Gastroesophageal sphincter (tissue), 4 donors: ENCODE data around the gene SLC12A6. TPM values are rescaled to one million over a fixed set of nuclear protein-coding genes. Genes with fewer than 3 reads are reported as not detected.
A peak's percentile ranks its signal among the peaks of the same experiment; 100 is the strongest.

Experiments used
- ATAC-seq: fragments of 150-250 bp; one replicate; pipeline ENCODE4 v1.9.1; 2016; ENCODE audit warnings: mild to moderate bottlenecking, moderate library complexity
- H3K27ac ChIP-seq, 4 donors: fragments of 200-600 bp; sonication (generic) in 3 of 4; 1 replicate in 3 of 4; 2 replicates in 1 of 4; pipeline ENCODE4 v1.5.1; 2016 to 2019
- H3K27me3 ChIP-seq: fragments of 200-600 bp; sonication (generic); one replicate; pipeline ENCODE4 v1.5.1; 2019
- H3K36me3 ChIP-seq, 2 donors: fragments of 200-600 bp; sonication (generic); one replicate each; pipeline ENCODE4 v1.5.1; 2019; ENCODE audit warnings: control low read depth in 1 of 2
- H3K4me1 ChIP-seq, 3 donors: fragments of 200-600 bp; sonication (generic); 1 replicate in 2 of 3; 2 replicates in 1 of 3; pipeline ENCODE4 v1.5.1; 2016 to 2019; ENCODE audit warnings: control low read depth in 2 of 3
- H3K4me3 ChIP-seq, 2 donors: fragments of 200-600 bp; sonication (generic); one replicate each; pipeline ENCODE4 v1.5.1; 2019; ENCODE audit warnings: mild to moderate bottlenecking in 1 of 2, moderate library complexity in 1 of 2
- H3K9me3 ChIP-seq, 3 donors: fragments of 200-600 bp; sonication (generic); one replicate each; pipeline ENCODE4 v1.5.1; 2017 to 2019; ENCODE audit warnings: control low read depth in 2 of 3
- CTCF ChIP-seq, 4 experiments: fragments of 200-600 bp in 2 of 4; fragments of 450-650 bp in 2 of 4; sonication (generic) in 1 of 4; IDR thresholded peaks; one replicate each; pipeline ENCODE4 v1.5.1; 2017 to 2019; ENCODE audit warnings: antibody characterized with exemption in 4 of 4, mild to moderate bottlenecking in 2 of 4, moderate library complexity in 2 of 4
- EP300 ChIP-seq: sonication (generic); formaldehyde crosslinking; IDR thresholded peaks from one replicate; pipeline ENCODE4 v1.6.1; 2017; ENCODE audit warnings: antibody characterized with exemption, mild to moderate bottlenecking
- POLR2A ChIP-seq, 2 donors: fragments of 450-650 bp; IDR thresholded peaks; one replicate each; pipeline ENCODE4 v1.6.1; 2017; ENCODE audit warnings: antibody characterized with exemption in 2 of 2, mild to moderate bottlenecking in 2 of 2, moderate library complexity in 1 of 2
- POLR2AphosphoS5 ChIP-seq: sonication (generic); formaldehyde crosslinking; IDR thresholded peaks from one replicate; pipeline ENCODE4 v1.6.1; 2017; ENCODE audit warnings: antibody characterized with exemption
- WGBS, 2 donors: methylation state at CpG; one replicate each; pipeline ENCODE4 v1.1.5; 2018; ENCODE audit warnings: low coverage in 1 of 2; 5-methylcytosine and 5-hydroxymethylcytosine counted together
- total RNA-seq, 4 donors: library from RNA; depleted of rRNA; stranded (reverse); fragments of >200 nt; gene quantifications; one replicate each; pipeline ENCODE4 v1.1.0, GENCODE V29; 2016

Gene SLC12A6
- total RNA-seq, 4 donors from 2014 or later: 12.0 to 19.0 (median 15.7) TPM

GRCh38 chr15:34301058-34301457 lies 36.5 kb downstream of the SLC12A6 start:
- WGBS, 2 donors: no CpG with 5 or more reads among the region's 3 CpGs
- no peaks in the 10 kb centered on the region for H3K36me3 ChIP-seq
- no peak overlapping the region for H3K27ac ChIP-seq
- peaks cover 5 to 17% (median 7%) of the 10 kb centered on the region in 3 donors for H3K4me1 ChIP-seq
- no peaks in the 10 kb centered on the region for H3K27me3 ChIP-seq
- H3K9me3 ChIP-seq: no peaks in the 10 kb centered on the region
- TF ChIP-seq POLR2A (IDR thresholded peaks at IDR 0.05) (no peak), EP300 (no peak), CTCF (IDR thresholded peaks at IDR 0.05) (no peak), POLR2AphosphoS5 (no peak)
- ATAC-seq: no peak
- no peak overlapping the region for H3K4me3 ChIP-seq

- Histone ChIP-seq H3K9me3 (no peaks in the 10 kb centered on the region), H3K27ac (peak overlapping the region in 1 of 4 donors; percentile 36), H3K27me3 (no peaks in the 10 kb centered on the region), H3K4me1 (peaks cover 5 to 17% (median 7%) of the 10 kb centered on the region in 3 donors), H3K4me3 (no peak overlapping the region), H3K36me3 (no peaks in the 10 kb centered on the region)
- ATAC-seq: no peak
- 0% methylated on average over 1 of the region's 1 CpG for WGBS, 2 donors
- no peak for TF ChIP-seq CTCF (IDR thresholded peaks at IDR 0.05)
Observed at GRCh38 chr15:34297059-34297458, 40.5 kb downstream of the SLC12A6 start.

GRCh38 chr15:34292621-34293020 lies 45.0 kb downstream of the SLC12A6 start:
- 100% methylated on average over 2 of the region's 9 CpGs; no CpG with 5 or more reads in 1 of the 2 donors for WGBS, 2 donors
- peaks cover 5 to 14% (median 6%) of the 10 kb centered on the region in 3 donors for H3K4me1 ChIP-seq
- ATAC-seq: no peak
- no peaks in the 10 kb centered on the region for H3K36me3 ChIP-seq
- TF ChIP-seq POLR2AphosphoS5: no peak
- no peak overlapping the region for H3K4me3 ChIP-seq
- H3K27me3 ChIP-seq: no peaks in the 10 kb centered on the region
- H3K9me3 ChIP-seq: no peaks in the 10 kb centered on the region
- no peak overlapping the region for H3K27ac ChIP-seq

- WGBS, 2 donors: 80 to 91% methylated on average over 1 to 2 of the region's 2 CpGs
- Histone ChIP-seq H3K27me3 (no peaks in the 10 kb centered on the region), H3K4me3 (no peak overlapping the region), H3K9me3 (no peaks in the 10 kb centered on the region), H3K36me3 (no peaks in the 10 kb centered on the region), H3K27ac (no peak overlapping the region), H3K4me1 (no peaks in the 10 kb centered on the region)
- TF ChIP-seq POLR2A (IDR thresholded peaks at IDR 0.05): no peak
- no peak for TF ChIP-seq POLR2AphosphoS5
- TF ChIP-seq CTCF (IDR thresholded peaks at IDR 0.05): no peak
- TF ChIP-seq EP300: no peak
- no peak for ATAC-seq
Observed at GRCh38 chr15:34284937-34285336, 52.6 kb downstream of the SLC12A6 start.

GRCh38 chr15:34282384-34282783 lies 55.2 kb downstream of the SLC12A6 start:
- no peak overlapping the region for H3K27ac ChIP-seq
- TF ChIP-seq POLR2AphosphoS5: no peak
- no peak for TF ChIP-seq EP300
- TF ChIP-seq POLR2A (IDR thresholded peaks at IDR 0.05): no peak
- TF ChIP-seq CTCF (IDR thresholded peaks at IDR 0.05): no peak
- ATAC-seq: no peak
- H3K36me3 ChIP-seq: no peaks in the 10 kb centered on the region
- H3K9me3 ChIP-seq: no peaks in the 10 kb centered on the region
- no peak overlapping the region for H3K4me3 ChIP-seq
- 62 to 90% methylated on average over 1 of the region's 1 CpG for WGBS, 2 donors
- H3K27me3 ChIP-seq: no peaks in the 10 kb centered on the region
- H3K4me1 ChIP-seq: no peaks in the 10 kb centered on the region
